Panc1 (cell line): ENCODE data around the gene TTC16. TPM values are rescaled to one million over a fixed set of nuclear protein-coding genes. Genes with fewer than 3 reads are reported as not detected.

Experiments used
- ATAC-seq: fragments of 200-7000 bp; cut with Tn5 transposase; 2 replicates; pipeline ENCODE4 v1.9.1; 2020; ENCODE audit warnings: mild to moderate bottlenecking, moderate library complexity
- BruUV-seq: library from RNA; stranded (reverse); fragments of 400-500 nt; replicated peaks from 2 replicates; lab custom pipeline; 2021; lab: Mats Ljungman, UMichigan
- CTCF ChIA-PET: fragments of 300-600 bp; sonication (Branson Sonifier 250); formaldehyde crosslinking; loops from one replicate; lab custom pipeline; 2022; ENCODE audit warnings: antibody characterized with exemption; lab: Charles Lee
- POLR2A ChIA-PET: fragments of 300-600 bp; sonication (Branson Sonifier 250); formaldehyde crosslinking; loops from one replicate; lab custom pipeline; 2022; ENCODE audit warnings: antibody characterized with exemption; lab: Charles Lee
- DNase-seq: peaks from one replicate; pipeline ENCODE4 v3.0.0-alpha.2; 2010; ENCODE audit warnings: low read depth, low spot score
- H3K27ac ChIP-seq: 2 replicates; pipeline ENCODE4 v1.5.1; 2011; ENCODE audit warnings: mild to moderate bottlenecking, low read length, inconsistent platforms
- H3K27me3 ChIP-seq: fragments of 200-500 bp; sonication (Bioruptor generic); 2 replicates; pipeline ENCODE4 v1.6.0; 2014; ENCODE audit warnings: low read length, inconsistent platforms; ENCODE audit not compliant: control insufficient read depth, insufficient read depth
- H3K36me3 ChIP-seq: fragments of 200-500 bp; sonication (Bioruptor generic); 2 replicates; pipeline ENCODE4 v1.5.1; 2014; ENCODE audit warnings: inconsistent platforms, mild to moderate bottlenecking, low read length, moderate library complexity; ENCODE audit not compliant: control insufficient read depth, insufficient read depth
- H3K4me1 ChIP-seq: 2 replicates; pipeline ENCODE4 v1.5.1; 2011; ENCODE audit warnings: inconsistent platforms, mild to moderate bottlenecking, low read length, moderate library complexity; ENCODE audit not compliant: control insufficient read depth, insufficient read depth
- H3K4me3 ChIP-seq, 2 experiments: 2 replicates each; pipeline ENCODE4 v1.5.1; 2011 to 2012; ENCODE audit warnings: low read depth in 2 of 2, low read length in 2 of 2, mild to moderate bottlenecking in 2 of 2, inconsistent platforms in 1 of 2, moderate library complexity in 1 of 2
- H3K9me3 ChIP-seq: fragments of 200-500 bp; sonication (Bioruptor generic); 2 replicates; pipeline ENCODE4 v1.5.1; 2014; ENCODE audit warnings: low read depth, mild to moderate bottlenecking, inconsistent platforms, low read length, moderate library complexity; ENCODE audit not compliant: control insufficient read depth, insufficient read depth
- POLR2AphosphoS5 ChIP-seq: IDR thresholded peaks from 2 replicates; pipeline ENCODE4 v1.6.1; 2012; ENCODE audit warnings: mild to moderate bottlenecking, low read depth, low read length, moderate library complexity
- SIN3A ChIP-seq: IDR thresholded peaks from 2 replicates; pipeline ENCODE4 v1.6.1; 2012; ENCODE audit warnings: low read depth, mild to moderate bottlenecking, low read length, moderate library complexity, borderline replicate concordance; ENCODE audit not compliant: insufficient read depth
- TCF7L2 ChIP-seq: IDR thresholded peaks from 2 replicates; pipeline ENCODE4 v1.6.1; 2011; ENCODE audit warnings: mild to moderate bottlenecking, low read depth, low read length, inconsistent platforms
- in situ Hi-C: cut with HindIII; loops from 2 replicates; pipeline ENCODE4 v1.10.0; 2016; ENCODE audit warnings: low sequenced_read_pairs, low pct_unique_long_range_greater_than_20kb
- intact Hi-C: fragments of 100-400 bp; cut with micrococcal nuclease; formaldehyde crosslinking; loops from one replicate; pipeline ENCODE4 v1.10.0; 2022; ENCODE audit not compliant: unreplicated experiment
- total RNA-seq: library from RNA; stranded (reverse); gene quantifications from one replicate; pipeline ENCODE4 v1.2.1, GENCODE V29; 2021; ENCODE audit not compliant: unreplicated experiment
- TF ChIP-seq, protein P1 (sequence below), 2 experiments: IDR thresholded peaks; 2 replicates each; pipeline ENCODE4 v1.6.1; 2011 to 2012; ENCODE audit warnings: low read depth in 2 of 2, control low read depth in 1 of 2, low read length in 1 of 2, mild to moderate bottlenecking in 1 of 2, moderate library complexity in 1 of 2; ENCODE audit not compliant: insufficient read depth in 1 of 2
- TF ChIP-seq, protein P2 (sequence below): fragments of 450-650 bp; IDR thresholded peaks from 2 replicates; pipeline ENCODE4 v1.5.1; 2017; ENCODE audit warnings: mild to moderate bottlenecking

TTC16 gene
- total RNA-seq, 1 experiment from 2014 or later, result 0.05 TPM

DNA sequence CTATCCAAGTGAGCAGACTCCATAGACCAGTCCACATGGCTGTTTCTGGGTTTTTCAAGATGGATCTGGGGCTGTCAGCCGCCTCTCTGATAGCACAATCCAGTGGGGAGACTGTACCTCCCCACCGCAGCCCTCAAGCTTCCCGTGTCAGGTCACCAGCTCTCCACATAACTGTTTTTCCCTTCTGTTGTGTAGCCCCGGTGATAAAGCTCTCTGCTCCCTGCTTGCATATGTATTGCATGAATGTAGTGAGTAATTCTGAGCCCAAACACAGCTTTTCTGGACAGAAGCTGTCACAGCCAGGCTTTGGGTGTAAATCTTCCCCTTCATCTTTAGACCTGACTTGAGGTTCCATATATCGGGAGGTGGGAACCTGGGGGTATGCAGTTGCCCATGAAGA is 32.2 kb upstream of the TTC16 start:
- Histone ChIP-seq H3K4me3 (no peak overlapping the region), H3K4me1 (no peaks in the 10 kb centered on the region), H3K36me3 (no peaks in the 10 kb centered on the region), H3K9me3 (no peaks in the 10 kb centered on the region), H3K27me3 (no peaks in the 10 kb centered on the region), H3K27ac (no peak overlapping the region)
- in situ Hi-C loops, result no loop called here
- intact Hi-C loops, result no loop called here
- no peak for ATAC-seq
- CTCF ChIA-PET, result no interaction called here
- POLR2A ChIA-PET, result no interaction called here
- TF ChIP-seq POLR2AphosphoS5 (no peak), SIN3A (no peak), TCF7L2 (no peak)
- TF ChIP-seq, protein P1, sequence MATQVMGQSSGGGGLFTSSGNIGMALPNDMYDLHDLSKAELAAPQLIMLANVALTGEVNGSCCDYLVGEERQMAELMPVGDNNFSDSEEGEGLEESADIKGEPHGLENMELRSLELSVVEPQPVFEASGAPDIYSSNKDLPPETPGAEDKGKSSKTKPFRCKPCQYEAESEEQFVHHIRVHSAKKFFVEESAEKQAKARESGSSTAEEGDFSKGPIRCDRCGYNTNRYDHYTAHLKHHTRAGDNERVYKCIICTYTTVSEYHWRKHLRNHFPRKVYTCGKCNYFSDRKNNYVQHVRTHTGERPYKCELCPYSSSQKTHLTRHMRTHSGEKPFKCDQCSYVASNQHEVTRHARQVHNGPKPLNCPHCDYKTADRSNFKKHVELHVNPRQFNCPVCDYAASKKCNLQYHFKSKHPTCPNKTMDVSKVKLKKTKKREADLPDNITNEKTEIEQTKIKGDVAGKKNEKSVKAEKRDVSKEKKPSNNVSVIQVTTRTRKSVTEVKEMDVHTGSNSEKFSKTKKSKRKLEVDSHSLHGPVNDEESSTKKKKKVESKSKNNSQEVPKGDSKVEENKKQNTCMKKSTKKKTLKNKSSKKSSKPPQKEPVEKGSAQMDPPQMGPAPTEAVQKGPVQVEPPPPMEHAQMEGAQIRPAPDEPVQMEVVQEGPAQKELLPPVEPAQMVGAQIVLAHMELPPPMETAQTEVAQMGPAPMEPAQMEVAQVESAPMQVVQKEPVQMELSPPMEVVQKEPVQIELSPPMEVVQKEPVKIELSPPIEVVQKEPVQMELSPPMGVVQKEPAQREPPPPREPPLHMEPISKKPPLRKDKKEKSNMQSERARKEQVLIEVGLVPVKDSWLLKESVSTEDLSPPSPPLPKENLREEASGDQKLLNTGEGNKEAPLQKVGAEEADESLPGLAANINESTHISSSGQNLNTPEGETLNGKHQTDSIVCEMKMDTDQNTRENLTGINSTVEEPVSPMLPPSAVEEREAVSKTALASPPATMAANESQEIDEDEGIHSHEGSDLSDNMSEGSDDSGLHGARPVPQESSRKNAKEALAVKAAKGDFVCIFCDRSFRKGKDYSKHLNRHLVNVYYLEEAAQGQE (IDR thresholded peaks at IDR 0.05; ENCODE audit: insufficient read depth in 1 of 2, low read depth in 2 of 2, low read length in 1 of 2), result no peak
- TF ChIP-seq, protein P2, sequence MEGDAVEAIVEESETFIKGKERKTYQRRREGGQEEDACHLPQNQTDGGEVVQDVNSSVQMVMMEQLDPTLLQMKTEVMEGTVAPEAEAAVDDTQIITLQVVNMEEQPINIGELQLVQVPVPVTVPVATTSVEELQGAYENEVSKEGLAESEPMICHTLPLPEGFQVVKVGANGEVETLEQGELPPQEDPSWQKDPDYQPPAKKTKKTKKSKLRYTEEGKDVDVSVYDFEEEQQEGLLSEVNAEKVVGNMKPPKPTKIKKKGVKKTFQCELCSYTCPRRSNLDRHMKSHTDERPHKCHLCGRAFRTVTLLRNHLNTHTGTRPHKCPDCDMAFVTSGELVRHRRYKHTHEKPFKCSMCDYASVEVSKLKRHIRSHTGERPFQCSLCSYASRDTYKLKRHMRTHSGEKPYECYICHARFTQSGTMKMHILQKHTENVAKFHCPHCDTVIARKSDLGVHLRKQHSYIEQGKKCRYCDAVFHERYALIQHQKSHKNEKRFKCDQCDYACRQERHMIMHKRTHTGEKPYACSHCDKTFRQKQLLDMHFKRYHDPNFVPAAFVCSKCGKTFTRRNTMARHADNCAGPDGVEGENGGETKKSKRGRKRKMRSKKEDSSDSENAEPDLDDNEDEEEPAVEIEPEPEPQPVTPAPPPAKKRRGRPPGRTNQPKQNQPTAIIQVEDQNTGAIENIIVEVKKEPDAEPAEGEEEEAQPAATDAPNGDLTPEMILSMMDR, result no peak
- BruUV-seq, result no TSS peak
- no peak for DNase-seq

DNA sequence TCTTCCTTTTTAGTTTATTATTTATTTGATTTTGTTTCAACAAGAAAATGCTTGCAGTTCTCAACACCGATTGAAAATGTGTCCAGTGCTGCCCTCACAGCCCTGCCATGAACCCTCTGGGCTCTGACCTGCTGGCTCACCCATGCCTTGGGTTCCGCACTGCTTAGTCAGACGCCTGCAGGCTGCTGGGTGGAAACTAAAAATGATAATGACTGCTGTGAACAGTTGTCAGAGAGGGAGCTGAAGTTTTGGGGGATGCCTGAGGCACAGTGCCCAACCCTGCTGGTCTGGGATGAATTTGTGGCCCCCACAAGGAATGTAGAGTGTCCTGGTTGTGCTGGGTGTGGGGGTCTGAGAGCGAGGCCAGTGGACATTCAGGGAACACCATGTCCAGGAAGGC is 31.3 kb upstream of the TTC16 start:
- Histone ChIP-seq H3K4me3 (no peak overlapping the region), H3K36me3 (no peaks in the 10 kb centered on the region), H3K4me1 (no peaks in the 10 kb centered on the region), H3K27me3 (no peaks in the 10 kb centered on the region), H3K9me3 (no peaks in the 10 kb centered on the region), H3K27ac (no peak overlapping the region)
- CTCF ChIA-PET, result no interaction called here
- POLR2A ChIA-PET, result no interaction called here
- TF ChIP-seq SIN3A (no peak), POLR2AphosphoS5 (no peak), TCF7L2 (no peak)
- TF ChIP-seq, protein P1 (IDR thresholded peaks at IDR 0.05; ENCODE audit: insufficient read depth in 1 of 2, low read depth in 2 of 2, low read length in 1 of 2), result no peak
- TF ChIP-seq, protein P2, result no peak
- DNase-seq (no peak), ATAC-seq (peak; percentile 79)
- BruUV-seq, result no TSS peak
- intact Hi-C loops (no loop called here), in situ Hi-C loops (no loop called here)
